ENCODE measurements around the gene PDE5A. TPM values are rescaled to one million over a fixed set of nuclear protein-coding genes. Genes with fewer than 3 reads are reported as not detected.
A peak's percentile ranks its signal among the peaks of the same experiment; 100 is the strongest.
"Not testable (repeated sequence)": the region's sequence is repeated elsewhere in the genome, so short reads cannot be mapped to it uniquely, and the experiment has no call there.

PDE5A gene
- total and polyA plus RNA-seq, 2 donors (not counting 1 experiment from before 2014, with no cell fraction given), result 0.49 to 1.4 TPM

- peak overlapping the region in 1 of 2 donors; percentile 48 for H3K27ac ChIP-seq (ENCODE audit: low read length in 2 of 2)
- H3K9ac ChIP-seq (ENCODE audit: low read length); H3K4me1 ChIP-seq (ENCODE audit: control insufficient read depth in 2 of 2, insufficient read depth in 2 of 2, low read length in 2 of 2); H3K27me3 ChIP-seq (replicated peaks in 1 of 4; ENCODE audit: control extremely low read depth in 1 of 4, control insufficient read depth in 3 of 4, insufficient read depth in 4 of 4, low read length in 3 of 4); H2AFZ ChIP-seq (ENCODE audit: insufficient read depth, low read depth, low read length, poor library complexity, severe bottlenecking); H3K27me3 Mint-ChIP-seq; H3K9me3 Mint-ChIP-seq (ENCODE audit: insufficient read depth); H3K4me3 ChIP-seq (ENCODE audit: control extremely low read depth in 1 of 5, extremely low read depth in 1 of 5, insufficient read depth in 1 of 5, low read depth in 2 of 5, low read length in 4 of 5); H3K4me1 Mint-ChIP-seq; CTCF ChIA-PET; H3K4me3 Mint-ChIP-seq; POLR2A ChIA-PET; H3K4me2 ChIP-seq (replicated peaks; ENCODE audit: low read depth, low read length, poor library complexity, severe bottlenecking); H3K9me3 ChIP-seq (ENCODE audit: control extremely low read depth in 1 of 3, control insufficient read depth in 2 of 3, insufficient read depth in 1 of 3, low read length in 2 of 3); H4K20me1 ChIP-seq (ENCODE audit: control insufficient read depth, insufficient read depth, low read length, poor library complexity, severe bottlenecking); H3K36me3 ChIP-seq (replicated peaks in 1 of 2; ENCODE audit: control extremely low read depth in 1 of 2, control insufficient read depth in 1 of 2, extremely low read depth in 1 of 2, insufficient read depth in 2 of 2, low read length in 1 of 2); H3K79me2 ChIP-seq (ENCODE audit: control insufficient read depth, insufficient read depth, low read length): not testable (repeated sequence)
- peak; percentile 61 for DNase-seq
- WGBS (ENCODE audit: insufficient coverage), result no CpG with 5 or more reads among the region's 3 CpGs
- peak; percentile 49 for ATAC-seq (ENCODE audit: low read depth)
- intact Hi-C loops (cut with micrococcal nuclease), result loop anchor here (1.0 kb wide), 2 partner anchors 148 to 420 kb away; no protein-coding TSS in a partner anchor
- peak; percentile 65 for TF ChIP-seq CTCF (IDR thresholded peaks at IDR 0.05)
- peak overlapping the region; percentile 75 for H3K27ac Mint-ChIP-seq
Measured at GRCh38 chr4:119462733-119463132, 165.9 kb downstream of the PDE5A start.

GRCh38 chr4:119455734-119456133, 172.9 kb downstream of the PDE5A start:
- DNase-seq, result peak; percentile 5
- peak overlapping the region; percentile 25 for H3K4me2 ChIP-seq (replicated peaks; ENCODE audit: low read depth, low read length, poor library complexity, severe bottlenecking)
- WGBS (ENCODE audit: insufficient coverage), result 81% methylated on average over 10 of the region's 18 CpGs
- H3K4me1 ChIP-seq (ENCODE audit: control insufficient read depth in 2 of 2, insufficient read depth in 2 of 2, low read length in 2 of 2); H3K9me3 Mint-ChIP-seq (ENCODE audit: insufficient read depth); H4K20me1 ChIP-seq (ENCODE audit: control insufficient read depth, insufficient read depth, low read length, poor library complexity, severe bottlenecking); H3K36me3 ChIP-seq (replicated peaks in 1 of 2; ENCODE audit: control extremely low read depth in 1 of 2, control insufficient read depth in 1 of 2, extremely low read depth in 1 of 2, insufficient read depth in 2 of 2, low read length in 1 of 2); H3K9me3 ChIP-seq (ENCODE audit: control extremely low read depth in 1 of 3, control insufficient read depth in 2 of 3, insufficient read depth in 1 of 3, low read length in 2 of 3); H3K9ac ChIP-seq (ENCODE audit: low read length); ATAC-seq (ENCODE audit: low read depth); POLR2A ChIA-PET; H3K79me2 ChIP-seq (ENCODE audit: control insufficient read depth, insufficient read depth, low read length); H3K27ac Mint-ChIP-seq; H2AFZ ChIP-seq (ENCODE audit: insufficient read depth, low read depth, low read length, poor library complexity, severe bottlenecking); H3K27me3 ChIP-seq (replicated peaks in 1 of 4; ENCODE audit: control extremely low read depth in 1 of 4, control insufficient read depth in 3 of 4, insufficient read depth in 4 of 4, low read length in 3 of 4); H3K27me3 Mint-ChIP-seq; H3K27ac ChIP-seq (ENCODE audit: low read length in 2 of 2): not testable (repeated sequence)
- H3K4me3 ChIP-seq (ENCODE audit: control extremely low read depth in 1 of 5, extremely low read depth in 1 of 5, insufficient read depth in 1 of 5, low read depth in 2 of 5, low read length in 4 of 5), result peak overlapping the region in 1 of 5 experiments; percentile 21
- intact Hi-C loops (cut with micrococcal nuclease), result loop anchor here (2.0 kb wide), 2 partner anchors 243 to 413 kb away; partner anchors contain the start of gene USP53
- H3K4me1 Mint-ChIP-seq, result peaks cover 15% of the 10 kb centered on the region
- peak overlapping the region; percentile 71 for H3K4me3 Mint-ChIP-seq
- CTCF ChIA-PET, result interaction anchor here (1.6 to 1.7 kb wide), 3 partner anchors 156 to 244 kb away, joined by 3 to 6 read pairs (median 4); partner anchors contain the start of gene USP53
